HG02588 (cell line): ENCODE data around the gene GPR27.
A peak's percentile ranks its signal among the peaks of the same experiment; 100 is the strongest.

ENCODE experiments used
- ATAC-seq: cut with Tn5 transposase; IDR thresholded peaks from one replicate; pipeline ENCODE4 v1.9.1; 2021; ENCODE audit warnings: mild to moderate bottlenecking, moderate library complexity; ENCODE audit not compliant: unreplicated experiment

The GPR27 gene, protein sequence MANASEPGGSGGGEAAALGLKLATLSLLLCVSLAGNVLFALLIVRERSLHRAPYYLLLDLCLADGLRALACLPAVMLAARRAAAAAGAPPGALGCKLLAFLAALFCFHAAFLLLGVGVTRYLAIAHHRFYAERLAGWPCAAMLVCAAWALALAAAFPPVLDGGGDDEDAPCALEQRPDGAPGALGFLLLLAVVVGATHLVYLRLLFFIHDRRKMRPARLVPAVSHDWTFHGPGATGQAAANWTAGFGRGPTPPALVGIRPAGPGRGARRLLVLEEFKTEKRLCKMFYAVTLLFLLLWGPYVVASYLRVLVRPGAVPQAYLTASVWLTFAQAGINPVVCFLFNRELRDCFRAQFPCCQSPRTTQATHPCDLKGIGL

GRCh38 chr3:71753701-71754609 lies at the start of gene GPR27:
Gene GPR27, plus strand, starts transcription at chr3:71753855. Its CDS starts 195 bp downstream, at chr3:71754050.
- no peak for ATAC-seq

- no peak for ATAC-seq
Measured at GRCh38 chr3:71704915-71705314, 48.7 kb upstream of the GPR27 start.

GRCh38 chr3:71705681-71706080 lies 48.0 kb upstream of the GPR27 start:
- no peak for ATAC-seq

- no peak for ATAC-seq
Measured at GRCh38 chr3:71707595-71707994, 46.1 kb upstream of the GPR27 start.

GRCh38 chr3:71708476-71709105 lies 45.1 kb upstream of the GPR27 start:
- ATAC-seq, result no peak

GRCh38 chr3:71709908-71710511 lies 43.6 kb upstream of the GPR27 start:
- ATAC-seq, result no peak

DNA sequence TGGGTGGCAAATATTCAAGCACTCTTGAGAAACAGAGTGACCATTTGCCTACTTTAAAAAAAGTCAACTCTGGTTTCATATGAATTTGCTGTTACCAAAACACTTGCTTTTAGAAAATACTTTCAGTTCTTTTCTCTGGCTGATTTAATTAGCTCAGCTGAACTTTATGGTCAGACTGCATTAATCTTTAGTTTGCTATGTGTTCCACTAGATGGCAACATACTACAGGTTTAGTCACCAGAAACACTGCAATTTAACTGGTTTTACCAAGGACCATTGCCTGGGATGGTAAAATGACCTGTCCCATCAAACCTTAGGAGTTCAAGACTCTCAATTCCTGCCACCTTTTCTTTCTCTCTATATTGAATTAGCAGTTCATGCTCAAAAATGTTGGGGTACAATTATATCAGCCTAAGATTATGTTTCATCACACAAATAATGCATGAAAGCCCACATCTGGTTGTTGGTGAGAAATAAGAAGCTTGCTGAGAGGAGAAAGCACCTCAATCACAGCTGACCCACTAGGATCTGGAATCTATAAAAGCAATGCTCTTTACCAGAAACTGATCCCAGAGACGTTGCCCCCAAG lies 42.7 kb upstream of the GPR27 start:
- peak; percentile 60 for ATAC-seq

DNA sequence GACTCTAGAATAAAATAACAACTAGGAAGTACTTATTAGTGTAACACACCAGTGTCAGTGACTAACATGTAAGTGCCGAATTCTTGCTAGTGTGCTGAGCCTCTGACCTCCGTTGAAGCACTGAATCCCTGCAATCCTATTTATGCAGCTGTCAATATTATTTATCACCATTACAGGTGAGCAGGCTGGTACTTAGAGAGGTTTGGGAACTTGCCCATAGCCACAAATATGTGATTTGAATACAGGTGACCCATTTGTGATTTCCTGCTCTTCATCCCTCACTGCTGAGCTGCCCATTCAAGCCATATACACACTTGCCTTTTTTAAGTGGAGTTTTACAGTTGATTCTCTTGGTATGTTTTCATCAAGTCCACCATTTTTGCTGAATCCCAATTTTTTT lies 40.6 kb upstream of the GPR27 start:
- no peak for ATAC-seq

GRCh38 chr3:71714595-71714994 lies 39.1 kb upstream of the GPR27 start:
- no peak for ATAC-seq

GRCh38 chr3:71718072-71718471 lies 35.6 kb upstream of the GPR27 start:
- ATAC-seq, result no peak

GRCh38 chr3:71721002-71721401 lies 32.7 kb upstream of the GPR27 start:
- no peak for ATAC-seq

GRCh38 chr3:71721651-71722157 lies 32.0 kb upstream of the GPR27 start:
- no peak for ATAC-seq

GRCh38 chr3:71722693-71723092 lies 31.0 kb upstream of the GPR27 start:
- ATAC-seq, result no peak

DNA sequence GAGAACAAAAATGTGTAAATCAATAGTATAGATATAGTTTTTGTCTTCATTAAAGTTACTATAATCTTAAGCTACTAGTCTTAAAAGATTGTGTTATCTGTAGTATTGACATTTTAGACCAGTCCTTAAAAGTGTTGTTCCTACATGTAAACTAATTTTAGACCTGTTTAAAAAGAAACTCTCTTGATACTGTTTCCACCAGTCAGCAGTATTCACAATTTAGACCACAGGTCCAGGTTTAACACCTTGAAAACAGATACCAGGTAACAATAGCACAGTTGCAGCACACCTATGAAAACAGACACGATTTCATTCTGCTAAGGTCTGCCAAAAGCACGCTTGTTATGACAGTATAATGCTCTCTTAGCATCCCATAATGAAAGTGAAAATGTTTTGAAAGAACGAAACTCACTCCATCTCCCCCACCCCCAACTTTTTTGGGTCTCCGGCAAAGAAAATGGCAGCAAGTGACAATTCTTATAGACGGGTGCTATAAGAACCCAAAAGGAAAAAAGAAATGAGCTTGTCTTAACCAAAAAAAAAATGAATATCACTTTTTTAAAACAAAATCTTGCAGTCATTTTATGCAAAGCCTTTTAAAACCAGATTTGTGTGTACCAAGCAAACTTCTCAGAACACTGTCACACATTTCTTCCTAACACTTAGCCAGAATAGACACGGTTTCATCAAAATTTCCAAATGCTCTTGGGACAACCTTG lies 30.0 kb upstream of the GPR27 start:
- no peak for ATAC-seq

- no peak for ATAC-seq
Measured at GRCh38 chr3:71724171-71724453, 29.5 kb upstream of the GPR27 start.

GRCh38 chr3:71724584-71725270 lies 28.9 kb upstream of the GPR27 start:
- ATAC-seq, result peak; percentile 54

DNA sequence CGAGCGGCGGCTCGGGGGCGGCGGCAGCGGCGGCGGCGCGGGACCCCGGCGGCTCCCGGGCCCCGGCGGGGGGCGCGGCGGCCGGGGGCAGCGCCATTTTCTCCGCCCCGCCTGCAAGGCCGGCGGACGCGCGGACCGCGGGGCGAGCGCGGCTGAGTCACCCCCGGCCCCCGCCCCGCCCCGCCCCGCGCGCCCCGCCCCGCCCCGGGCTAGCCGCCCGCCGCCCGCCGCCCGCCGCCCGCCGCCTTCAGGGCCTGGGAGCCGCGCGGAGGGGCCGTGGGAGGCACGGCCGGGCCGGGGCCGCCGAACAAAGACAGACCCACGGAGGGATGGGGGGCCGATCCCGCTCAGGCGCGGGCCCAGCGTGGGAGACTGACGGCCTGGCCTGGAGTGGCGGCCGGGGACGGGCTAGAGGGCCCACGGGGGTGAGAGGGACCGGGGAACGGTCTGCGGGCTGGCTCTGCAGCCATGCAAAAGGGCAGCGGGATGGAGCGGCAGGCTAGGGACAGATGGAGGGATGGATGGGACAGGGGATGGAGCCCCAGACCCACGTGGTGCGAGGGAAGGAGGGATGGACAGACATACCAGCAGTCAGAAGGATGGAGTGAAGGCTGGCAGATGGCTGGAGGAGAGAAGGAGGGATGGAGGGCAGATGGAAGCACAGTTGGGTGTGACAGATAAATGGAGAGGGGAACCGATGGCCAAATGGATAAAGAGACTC lies 28.2 kb upstream of the GPR27 start, which contains the start of gene EIF4E3:
Gene EIF4E3, minus strand, starts transcription at position 132 of the 721 bp plus-strand sequence. Its CDS starts 35 bp downstream, at position 97.
- peak; percentile 60 for ATAC-seq

- no peak for ATAC-seq
Measured at GRCh38 chr3:71726146-71726545, 27.5 kb upstream of the GPR27 start.
